Measurements from ENCODE around the gene SDC4.
A peak's percentile ranks its signal among the peaks of the same experiment; 100 is the strongest.
"Not testable (repeated sequence)": the region's sequence is repeated elsewhere in the genome, so short reads cannot be mapped to it uniquely, and the experiment has no call there.

The SDC4 gene

GRCh38 chr20:45354423-45355208 lies 6.4 kb upstream of the SDC4 start:
- no peak overlapping the region for H3K27ac ChIP-seq
- TF ChIP-seq, protein P1, sequence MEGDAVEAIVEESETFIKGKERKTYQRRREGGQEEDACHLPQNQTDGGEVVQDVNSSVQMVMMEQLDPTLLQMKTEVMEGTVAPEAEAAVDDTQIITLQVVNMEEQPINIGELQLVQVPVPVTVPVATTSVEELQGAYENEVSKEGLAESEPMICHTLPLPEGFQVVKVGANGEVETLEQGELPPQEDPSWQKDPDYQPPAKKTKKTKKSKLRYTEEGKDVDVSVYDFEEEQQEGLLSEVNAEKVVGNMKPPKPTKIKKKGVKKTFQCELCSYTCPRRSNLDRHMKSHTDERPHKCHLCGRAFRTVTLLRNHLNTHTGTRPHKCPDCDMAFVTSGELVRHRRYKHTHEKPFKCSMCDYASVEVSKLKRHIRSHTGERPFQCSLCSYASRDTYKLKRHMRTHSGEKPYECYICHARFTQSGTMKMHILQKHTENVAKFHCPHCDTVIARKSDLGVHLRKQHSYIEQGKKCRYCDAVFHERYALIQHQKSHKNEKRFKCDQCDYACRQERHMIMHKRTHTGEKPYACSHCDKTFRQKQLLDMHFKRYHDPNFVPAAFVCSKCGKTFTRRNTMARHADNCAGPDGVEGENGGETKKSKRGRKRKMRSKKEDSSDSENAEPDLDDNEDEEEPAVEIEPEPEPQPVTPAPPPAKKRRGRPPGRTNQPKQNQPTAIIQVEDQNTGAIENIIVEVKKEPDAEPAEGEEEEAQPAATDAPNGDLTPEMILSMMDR (conservative IDR thresholded peaks at IDR 0.05) = no peak

DNA sequence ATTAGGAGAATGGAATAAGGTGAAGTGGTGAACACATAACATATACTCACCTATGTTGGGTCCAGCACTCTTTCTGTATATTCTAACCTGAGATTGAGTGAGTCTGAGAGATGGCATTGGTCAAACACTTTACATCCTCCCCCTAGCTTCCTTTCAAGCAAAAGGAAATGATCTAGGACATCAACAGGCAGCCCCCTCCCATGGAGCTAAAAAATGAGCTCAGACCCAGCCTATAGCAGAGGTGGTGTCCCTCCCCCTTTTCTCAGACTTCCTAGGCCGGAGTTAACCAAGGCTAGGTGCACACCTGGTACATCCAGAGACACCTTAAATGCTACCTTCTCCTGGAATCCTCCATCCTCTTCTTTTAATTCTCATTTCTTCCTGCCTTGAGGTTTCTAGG lies 5.5 kb upstream of the SDC4 start:
- TF ChIP-seq, protein P1 (conservative IDR thresholded peaks at IDR 0.05) = no peak
- no peak overlapping the region for H3K27ac ChIP-seq

- TF ChIP-seq, protein P1 (conservative IDR thresholded peaks at IDR 0.05) = no peak
- no peak overlapping the region for H3K27ac ChIP-seq
Measured at GRCh38 chr20:45352729-45353128, 4.5 kb upstream of the SDC4 start.

- not testable (repeated sequence) for H3K27ac ChIP-seq
Measured at GRCh38 chr20:45350795-45351194, 2.6 kb upstream of the SDC4 start.

DNA sequence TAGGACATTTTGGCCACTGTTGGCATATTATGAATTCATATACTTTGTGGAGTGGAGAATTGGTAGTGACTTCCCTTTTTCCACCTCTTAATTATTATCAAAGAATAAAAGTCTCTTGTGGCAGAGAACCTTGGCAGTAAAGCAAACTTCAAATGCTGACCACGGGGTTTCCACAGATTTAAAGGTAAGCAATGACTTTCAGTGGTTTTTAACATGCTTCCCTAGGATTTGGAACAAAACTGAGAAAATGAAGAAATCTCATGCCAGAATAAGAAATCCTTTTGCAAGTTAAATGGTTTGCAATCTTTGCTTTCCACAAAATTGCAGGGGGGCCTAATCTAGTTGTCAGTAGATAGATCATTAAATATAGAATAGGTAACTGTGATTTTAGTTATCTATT lies 2.0 kb upstream of the SDC4 start:
- no peak overlapping the region for H3K27ac ChIP-seq
- TF ChIP-seq, protein P1 (conservative IDR thresholded peaks at IDR 0.05) = no peak

- TF ChIP-seq, protein P1 (conservative IDR thresholded peaks at IDR 0.05) = no peak
- H3K27ac ChIP-seq = peak overlapping the region; percentile 92
Measured at GRCh38 chr20:45347297-45347935, 808 bp downstream of the SDC4 start.

DNA sequence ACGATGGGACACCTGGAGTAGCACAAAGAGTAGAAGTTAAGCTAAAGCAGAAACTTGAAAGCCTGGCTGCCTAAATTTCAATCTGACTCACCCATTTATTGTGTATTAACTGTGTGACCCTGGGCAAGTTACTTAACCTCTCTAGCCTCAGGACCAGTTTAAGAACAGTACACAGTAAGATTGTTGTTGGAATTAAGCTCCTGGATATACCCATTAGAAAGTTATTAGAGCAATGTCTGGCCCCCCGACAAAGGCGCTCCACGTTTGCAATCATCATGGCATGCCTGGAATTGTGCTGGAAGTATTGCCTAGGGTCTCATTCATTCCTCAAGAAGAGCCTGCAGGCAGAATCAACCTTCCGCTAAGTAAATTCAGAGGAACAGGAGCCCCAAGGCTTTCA lies 1.4 kb downstream of the SDC4 start:
- TF ChIP-seq, protein P1 (conservative IDR thresholded peaks at IDR 0.05) = no peak
- H3K27ac ChIP-seq = peak overlapping the region; percentile 92

- TF ChIP-seq, protein P1 (conservative IDR thresholded peaks at IDR 0.05) = no peak
- H3K27ac ChIP-seq = peak overlapping the region; percentile 92
Measured at GRCh38 chr20:45346291-45346718, 1.9 kb downstream of the SDC4 start.
